Stimulated activated CD4-positive, alpha-beta T cell treated with anti-CD3 and anti-CD28 coated beads, Interleukin-1b, Interleukin-23, amount 100 ng/mL, for 1 hour (primary cell): ENCODE data around the gene CCDC144A.
"Not testable (repeated sequence)": the region's sequence is repeated elsewhere in the genome, so short reads cannot be mapped to it uniquely, and the experiment has no call there.

ENCODE experiments used
- DNase-seq, 2 donors: peaks; one replicate each; pipeline ENCODE4 v3.0.0-alpha.2; 2020; ENCODE audit warnings: low read depth in 2 of 2

CCDC144A gene

DNA sequence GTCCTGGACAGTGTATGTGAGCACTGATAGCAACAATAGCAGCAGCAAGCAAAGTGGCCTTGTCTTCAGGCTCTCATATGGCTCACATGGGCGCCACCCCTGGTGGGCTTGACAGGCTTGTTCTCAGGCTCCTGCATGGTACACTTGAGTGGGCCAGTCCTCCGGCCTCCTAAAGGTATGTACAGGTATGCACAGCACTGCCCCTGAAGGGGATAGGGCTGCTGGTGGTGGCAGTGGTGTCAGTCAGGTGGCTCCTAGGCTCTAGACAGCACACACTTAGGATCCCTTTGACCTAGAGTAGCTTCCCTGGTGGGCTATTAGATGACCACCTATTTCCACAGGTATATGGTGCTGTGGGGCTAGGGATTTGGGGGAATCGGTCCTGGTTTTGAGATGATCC lies 67.5 kb downstream of the CCDC144A start:
- DNase-seq, result not testable (repeated sequence)

DNA sequence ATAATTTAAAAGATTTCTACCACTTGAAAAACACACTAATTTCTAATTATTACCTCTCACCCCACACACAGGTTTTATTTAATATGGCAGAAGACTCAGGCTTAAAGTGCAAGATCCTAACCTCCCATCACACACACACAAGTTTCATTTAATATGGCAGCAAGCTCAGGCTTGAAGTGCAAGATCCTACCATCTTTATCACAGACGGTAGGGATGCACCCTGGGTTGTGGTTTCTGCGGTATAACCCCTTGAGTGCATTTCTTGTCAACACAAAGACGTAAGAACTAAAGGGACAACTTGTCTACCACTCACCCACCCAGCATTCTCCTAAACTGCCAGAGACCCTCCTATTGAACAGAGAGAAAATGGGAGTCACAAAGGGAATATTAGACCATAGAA lies 68.1 kb downstream of the CCDC144A start:
- DNase-seq, result not testable (repeated sequence)

DNA sequence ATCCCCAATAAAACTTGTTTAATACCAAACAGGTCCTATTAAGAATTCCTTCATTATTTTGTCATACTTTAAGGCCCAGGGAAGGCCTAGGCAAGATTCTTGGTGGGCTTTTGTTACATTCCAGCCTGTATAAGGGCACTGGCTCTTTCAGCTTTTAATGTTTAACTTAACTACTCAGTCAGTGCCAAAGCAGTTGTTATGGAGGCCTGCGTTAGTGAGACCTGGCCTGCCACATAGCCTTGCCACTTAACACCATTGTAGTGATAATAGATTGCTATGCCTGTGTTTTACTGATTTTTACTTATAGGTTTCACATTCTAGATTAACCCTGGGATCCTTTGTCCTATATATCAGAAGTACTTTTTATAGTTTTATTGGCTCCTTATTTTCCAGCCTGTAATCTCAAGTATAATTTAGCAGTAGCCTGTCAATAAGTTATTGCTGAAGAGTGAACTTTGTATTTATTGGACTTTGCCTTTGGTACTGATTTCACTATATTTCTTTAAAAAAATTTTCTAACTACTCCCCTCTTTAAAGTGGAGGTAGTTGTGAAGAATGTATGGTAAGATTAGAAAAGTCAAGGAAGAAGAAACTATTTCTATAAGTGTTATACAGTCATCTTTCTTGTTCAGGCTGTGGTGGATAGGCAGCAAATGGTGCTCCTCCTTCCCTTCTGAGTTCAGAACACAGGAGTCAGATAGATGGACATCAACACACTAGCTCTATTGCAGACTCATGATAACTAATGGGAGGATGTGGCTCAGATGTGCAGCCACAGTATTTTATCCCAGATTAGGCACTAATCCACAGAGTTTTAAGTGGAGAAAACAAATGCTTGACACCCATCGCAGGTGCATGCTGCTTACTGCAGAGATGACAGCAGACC lies 78.5 kb downstream of the CCDC144A start:
- DNase-seq, result not testable (repeated sequence)

DNA sequence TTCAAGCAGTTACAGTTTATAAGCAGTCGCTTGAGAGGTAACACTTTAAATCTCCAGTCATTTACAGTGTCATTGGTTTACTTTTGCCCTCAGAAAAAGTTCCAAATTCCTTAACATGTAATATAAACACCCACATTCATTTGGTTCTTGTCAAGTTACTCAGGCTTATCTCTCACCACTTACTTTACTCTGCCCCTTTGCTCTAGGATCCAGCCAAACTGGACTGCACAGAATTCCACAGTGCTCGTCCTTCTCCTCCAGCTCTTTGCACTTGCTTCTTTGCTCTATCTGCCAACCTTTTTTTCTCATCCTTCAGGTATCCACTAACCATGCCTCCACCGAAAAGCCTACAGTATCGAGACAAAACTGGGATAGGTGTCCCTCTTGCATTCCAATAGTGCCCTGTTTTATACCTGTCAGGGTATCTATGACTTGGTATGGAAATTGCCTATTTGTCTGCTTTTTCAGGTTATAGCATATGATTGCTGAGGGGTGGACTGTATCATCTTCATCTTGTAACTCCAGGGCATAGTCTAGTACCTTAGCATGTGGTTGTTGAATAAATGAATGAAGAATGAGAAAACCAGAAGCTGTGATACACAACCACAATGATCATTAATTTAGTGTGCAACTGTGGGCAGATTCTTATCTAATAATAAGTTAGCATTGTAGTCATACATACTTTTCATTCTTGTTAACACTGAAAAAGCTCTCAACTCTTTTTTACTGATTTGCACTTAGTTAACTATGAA lies 82.5 kb downstream of the CCDC144A start:
- not testable (repeated sequence) for DNase-seq

DNA sequence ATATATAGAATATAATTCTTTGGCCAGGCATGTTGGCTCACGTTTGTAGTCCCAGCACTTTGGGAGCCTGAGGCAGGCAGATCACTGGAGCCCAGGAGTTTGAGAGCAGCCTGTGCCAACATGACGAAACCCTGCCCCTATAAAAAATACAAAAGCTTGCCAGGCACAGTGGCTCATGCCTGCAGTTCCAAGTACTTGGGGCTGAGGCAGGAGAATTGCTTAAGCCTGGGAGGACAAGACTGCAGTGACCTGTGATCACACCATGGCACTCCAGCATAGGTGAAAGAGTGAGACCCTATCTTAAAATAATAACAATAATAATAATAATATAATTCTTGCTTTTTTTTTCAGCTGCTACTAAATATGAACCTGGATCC lies 83.1 kb downstream of the CCDC144A start:
- DNase-seq, result not testable (repeated sequence)

DNA sequence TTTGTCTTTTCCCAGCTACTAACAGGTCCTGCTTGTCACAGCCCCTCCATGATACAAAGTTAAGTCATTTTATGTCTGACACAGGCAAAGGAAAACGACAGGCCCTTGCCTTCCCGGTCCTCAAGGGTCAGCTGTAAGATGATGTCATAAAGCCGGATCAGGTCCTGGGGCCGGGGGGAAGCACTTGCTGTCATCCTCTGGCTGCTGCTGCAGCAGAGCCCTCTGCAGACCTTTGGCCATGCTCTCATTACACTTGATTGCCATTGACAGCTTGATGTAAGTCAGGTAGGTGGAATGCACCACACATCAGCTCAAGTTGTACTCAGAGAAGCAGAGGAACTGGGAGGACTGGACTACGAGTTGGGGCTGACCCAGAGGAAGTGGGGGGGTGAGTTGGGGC lies 97.8 kb downstream of the CCDC144A start:
- not testable (repeated sequence) for DNase-seq

DNA sequence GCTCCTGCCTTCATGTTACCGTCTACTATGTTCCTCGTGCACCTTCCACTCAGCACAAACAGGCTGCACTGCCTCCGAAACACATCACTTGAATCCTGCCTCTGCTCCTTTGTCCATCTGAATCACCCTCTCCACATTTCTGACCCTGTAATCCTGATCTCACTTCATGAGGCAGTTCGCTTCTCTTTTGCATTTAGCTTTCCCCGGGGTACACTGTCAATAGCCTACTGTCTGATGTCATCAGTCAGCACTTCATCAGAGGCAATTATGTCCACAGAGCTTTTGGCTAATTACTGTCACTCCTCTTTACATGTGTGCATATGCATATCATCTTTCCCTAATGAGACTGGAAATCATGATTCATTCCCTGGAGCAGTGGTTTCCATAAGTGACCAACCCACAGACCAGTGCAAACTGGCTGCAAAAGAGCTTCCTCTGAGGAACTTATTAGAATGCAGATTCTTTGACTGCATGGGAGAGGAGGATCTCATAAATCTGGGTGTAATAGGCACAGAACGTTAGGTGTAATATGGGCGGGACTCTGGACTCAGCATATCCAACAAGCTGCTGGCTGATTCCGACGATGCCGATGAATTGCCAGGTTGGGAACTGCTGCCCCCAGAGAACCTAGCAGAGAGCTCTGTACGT lies 99.0 kb downstream of the CCDC144A start:
- not testable (repeated sequence) for DNase-seq

DNA sequence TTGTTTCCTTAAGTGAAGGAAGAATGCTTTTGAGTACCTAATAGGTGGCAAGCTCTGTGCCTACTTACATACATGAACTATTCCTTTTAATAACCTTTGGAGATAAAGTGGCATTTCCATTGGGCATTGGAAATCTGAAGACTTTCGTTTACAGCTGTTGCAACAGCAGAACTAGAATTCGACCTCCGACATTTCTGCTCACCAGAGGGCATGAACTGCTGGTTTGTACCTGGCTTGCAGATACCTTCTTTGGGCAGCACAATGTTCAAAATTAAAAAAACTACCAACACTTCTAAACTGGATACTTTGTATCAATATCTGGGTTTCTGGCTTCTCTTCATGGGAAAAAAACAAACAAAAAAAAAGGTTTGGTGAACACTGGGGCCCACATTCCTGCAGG lies 99.6 kb downstream of the CCDC144A start:
- DNase-seq, result not testable (repeated sequence)

DNA sequence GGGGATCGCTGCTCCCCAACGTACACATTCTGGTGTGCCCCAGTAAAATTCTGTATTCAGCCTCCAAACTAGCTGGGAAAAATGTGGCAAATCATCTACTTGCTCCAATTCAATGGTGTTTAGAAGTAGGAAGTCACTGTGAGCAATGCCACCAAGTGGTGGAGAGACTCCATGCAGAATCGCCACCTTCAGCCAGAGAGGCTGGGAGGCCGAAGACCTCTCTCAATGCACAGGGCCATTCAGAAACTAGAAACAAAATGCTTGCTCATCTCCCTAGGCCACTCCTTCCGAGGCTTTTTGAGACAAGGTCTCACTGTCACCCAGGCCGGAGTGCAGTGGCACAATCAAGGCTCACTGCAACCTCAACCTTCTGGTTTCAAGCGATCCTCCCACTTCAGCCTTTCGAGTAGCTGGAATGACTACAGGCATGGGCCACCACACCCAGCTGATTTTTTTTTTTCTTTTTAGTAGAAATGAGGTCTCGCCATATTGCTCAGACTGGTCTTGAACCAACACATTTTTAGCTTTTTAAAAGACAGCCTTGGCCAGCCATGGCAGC lies 100.4 kb downstream of the CCDC144A start:
- not testable (repeated sequence) for DNase-seq

DNA sequence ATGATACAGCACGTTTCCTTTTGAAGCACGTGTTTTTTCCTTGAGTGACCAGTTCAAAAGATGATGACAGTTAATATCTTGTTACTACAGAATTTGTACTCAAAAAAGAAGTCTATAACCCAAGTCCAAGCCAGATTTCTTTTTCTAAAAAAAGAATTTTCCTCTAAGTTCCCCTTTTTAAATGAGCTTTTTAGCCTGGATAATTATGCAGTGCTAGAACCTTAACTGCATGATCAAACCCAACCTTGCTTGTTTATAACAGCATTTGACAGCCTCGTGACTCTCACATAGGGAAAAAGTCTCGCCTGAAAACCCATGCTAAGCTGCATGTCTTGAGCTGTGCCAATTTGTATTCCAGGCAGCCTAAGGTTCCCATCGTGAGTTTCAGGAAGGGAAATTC lies 104.2 kb downstream of the CCDC144A start:
- not testable (repeated sequence) for DNase-seq

DNA sequence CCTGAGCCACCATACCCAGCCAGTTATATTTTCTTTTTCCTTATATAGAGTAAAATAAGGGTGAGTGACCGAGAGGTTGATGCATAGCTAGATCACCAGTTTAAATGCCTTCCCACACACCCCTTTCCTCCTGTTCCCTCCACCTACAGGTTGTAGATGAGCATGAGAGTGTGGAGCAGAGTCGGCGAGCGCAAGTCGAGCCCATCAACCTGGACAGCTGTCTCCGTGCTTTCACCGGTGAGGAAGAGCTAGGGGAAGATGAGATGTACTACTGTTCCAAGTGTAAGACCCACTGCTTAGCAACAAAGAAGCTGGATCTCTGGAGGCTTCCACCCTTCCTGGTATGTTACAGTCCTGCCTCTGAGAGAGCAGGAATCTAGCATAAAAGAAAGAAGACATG lies 105.9 kb downstream of the CCDC144A start:
- DNase-seq, result not testable (repeated sequence)

DNA sequence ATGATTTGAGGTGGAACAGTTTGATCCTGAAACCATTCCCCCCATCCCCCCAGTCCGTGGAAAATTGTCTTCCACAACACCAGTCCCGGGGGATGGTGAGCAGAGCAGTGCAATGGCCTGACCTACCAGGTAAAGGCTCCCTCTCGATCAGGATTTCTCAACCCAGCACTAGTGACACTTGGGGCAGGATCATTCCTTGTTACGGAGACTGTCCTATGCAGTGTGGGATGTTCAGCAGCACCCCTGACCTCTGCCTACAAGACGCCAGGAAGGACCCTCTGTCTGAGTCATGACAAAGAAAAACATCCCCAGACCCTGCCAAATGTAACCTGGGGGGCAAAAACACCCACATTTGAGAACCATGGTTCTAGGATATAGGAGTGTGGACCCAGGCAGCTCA lies 114.8 kb downstream of the CCDC144A start:
- not testable (repeated sequence) for DNase-seq

DNA sequence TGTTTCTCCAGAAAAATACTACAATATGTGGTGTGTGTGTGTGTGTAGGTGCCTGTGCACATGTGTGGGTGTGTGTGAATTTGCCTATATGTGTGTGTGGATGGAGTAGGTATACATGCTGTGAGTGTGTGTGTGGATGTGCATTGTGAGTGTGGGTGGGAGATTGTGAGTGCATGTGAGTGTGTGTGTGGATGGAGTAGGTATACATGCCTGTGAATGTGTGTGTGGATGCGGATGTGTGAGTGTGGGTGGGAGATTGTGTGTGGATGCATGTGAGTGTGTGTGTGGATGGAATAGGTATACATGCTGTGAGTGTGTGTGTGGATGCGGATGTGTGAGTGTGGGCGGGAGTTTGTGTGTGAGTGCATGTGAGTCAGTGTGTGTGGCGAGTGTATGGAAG lies 116.6 kb downstream of the CCDC144A start:
- DNase-seq, result not testable (repeated sequence)

DNA sequence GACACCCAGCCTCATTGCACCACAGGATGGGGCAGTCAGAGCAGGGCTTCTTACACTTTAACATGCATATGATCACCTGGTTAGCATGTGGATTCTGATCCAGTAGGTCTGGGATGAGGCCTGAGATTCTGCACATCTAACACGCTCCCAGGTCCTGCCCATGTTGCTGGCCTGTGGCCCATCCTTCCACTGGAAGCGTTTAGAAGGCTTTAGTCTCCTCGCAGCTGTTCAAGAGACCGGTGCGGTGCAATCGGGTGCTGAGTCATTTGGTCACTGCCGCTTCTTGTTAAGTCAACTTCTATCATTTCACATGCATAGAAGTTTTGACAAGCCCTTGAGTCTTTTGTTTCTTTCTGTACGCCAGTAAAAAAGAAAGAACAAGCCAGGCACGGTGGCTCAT lies 117.6 kb downstream of the CCDC144A start:
- DNase-seq, result not testable (repeated sequence)

DNA sequence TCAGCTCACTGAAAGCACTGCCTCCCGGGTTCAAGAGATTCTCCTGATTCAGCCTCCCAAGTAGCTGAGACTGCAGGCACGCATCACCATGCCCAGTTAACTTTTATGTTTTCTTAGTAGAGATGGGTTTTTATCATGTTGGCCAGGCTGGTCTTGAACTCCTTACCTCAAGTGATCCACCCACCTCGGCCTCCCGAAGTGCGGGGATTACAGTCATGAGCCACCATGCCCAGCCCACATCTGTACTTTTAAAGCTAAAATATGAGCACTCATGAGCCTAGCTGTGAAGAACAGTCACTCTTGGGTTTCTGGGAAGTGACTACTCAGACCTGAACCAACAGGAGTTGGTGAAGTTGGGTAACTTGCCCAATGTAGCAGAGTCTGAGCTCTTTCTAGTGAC lies 120.2 kb downstream of the CCDC144A start:
- DNase-seq, result not testable (repeated sequence)

DNA sequence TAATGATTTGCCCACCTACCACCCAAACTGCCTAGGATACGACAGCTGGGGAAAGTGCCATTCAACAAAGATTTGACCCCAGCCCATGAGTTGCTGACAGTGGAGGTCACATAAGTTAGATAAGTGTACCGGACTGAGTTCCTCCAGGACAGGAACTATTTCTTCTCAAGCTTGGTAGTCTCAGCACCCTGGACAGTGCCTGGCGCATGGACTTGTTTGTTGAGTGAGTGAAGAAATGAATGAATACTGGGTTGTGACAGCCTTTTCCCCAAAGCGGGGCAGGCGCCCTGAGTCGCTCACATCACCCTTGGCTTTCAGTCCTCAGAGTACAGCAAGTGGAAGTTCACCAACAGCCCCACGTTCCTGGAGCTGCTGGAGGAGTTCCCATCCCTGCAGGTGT lies 122.1 kb downstream of the CCDC144A start:
- not testable (repeated sequence) for DNase-seq

DNA sequence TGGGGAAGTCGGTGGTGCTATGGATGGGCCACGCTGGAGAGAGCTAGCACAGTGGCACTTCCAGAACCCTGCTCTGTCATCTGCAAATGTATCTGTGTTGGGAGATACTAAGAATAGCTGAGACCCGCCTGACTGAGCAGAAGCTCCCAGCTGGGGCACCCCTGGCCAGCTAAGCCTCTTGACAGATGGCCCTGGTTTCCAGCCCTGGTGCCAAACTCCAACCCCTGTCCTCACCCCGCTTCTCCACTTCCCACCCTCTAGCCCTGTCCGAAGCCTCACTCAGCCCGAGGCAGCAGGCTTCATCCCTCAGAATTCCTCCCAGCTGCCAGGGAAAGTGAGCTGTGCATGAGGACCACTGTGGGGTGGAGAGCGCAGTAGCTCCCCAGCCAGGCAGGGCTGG lies 124.4 kb downstream of the CCDC144A start:
- DNase-seq, result no peak

DNA sequence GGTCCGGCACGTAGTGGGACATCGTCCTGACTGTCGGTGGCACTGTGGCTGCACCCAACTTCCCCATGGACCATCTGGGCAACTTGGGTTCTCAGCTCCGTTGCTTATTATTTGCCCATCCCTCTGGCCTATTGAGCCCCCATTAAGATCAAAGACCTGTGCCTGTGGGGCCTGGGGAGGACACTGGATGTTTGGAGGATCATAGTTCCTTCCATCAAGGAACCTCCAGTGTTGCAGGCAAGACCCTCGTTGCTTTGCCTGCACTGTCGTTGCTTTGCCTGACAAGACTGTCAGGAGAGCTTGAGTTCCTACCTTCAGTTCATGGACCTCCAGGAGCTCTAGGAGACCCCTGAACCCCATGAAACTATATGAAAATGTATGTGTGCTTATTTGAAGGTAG lies 127.2 kb downstream of the CCDC144A start:
- DNase-seq, result no peak

DNA sequence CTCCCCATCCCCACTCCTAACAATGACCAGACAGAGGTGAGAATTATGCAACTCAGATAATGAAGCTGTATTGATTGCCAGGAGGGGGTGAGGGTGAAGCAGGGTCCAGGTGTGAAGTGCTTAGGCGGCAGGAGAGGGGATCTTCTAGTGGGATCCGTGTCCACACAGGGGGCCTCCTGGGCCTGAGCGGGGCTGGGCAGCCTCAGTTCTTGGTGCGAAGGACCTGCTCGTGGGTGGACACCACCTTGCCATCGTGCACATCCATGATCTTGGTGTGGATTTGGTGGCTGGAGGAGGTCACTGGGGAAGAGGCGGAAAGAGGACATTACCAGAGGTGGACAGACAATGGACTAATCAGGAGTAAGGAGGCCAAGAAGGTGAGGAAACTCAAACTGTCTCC lies 127.9 kb downstream of the CCDC144A start:
- not testable (repeated sequence) for DNase-seq

DNA sequence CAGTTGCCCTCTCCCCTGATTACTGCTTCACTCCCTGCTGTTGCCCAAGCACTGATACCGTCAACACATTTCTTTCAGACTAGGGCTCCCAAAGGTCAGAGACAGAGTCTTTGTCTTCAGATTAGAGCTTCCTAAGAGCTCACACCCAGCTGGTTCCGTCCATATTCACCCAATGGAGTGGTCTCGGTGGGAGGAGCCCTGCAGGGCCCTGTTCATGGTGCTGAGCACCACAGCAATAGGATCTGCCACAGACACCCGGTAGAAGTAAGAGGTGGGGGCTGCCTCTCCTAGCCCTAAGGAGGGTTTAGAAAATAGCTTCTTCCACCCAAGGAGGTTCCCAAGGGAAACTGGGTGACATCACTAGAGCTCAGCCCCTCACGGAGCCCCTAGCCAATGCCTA lies 128.3 kb downstream of the CCDC144A start:
- DNase-seq, result no peak

DNA sequence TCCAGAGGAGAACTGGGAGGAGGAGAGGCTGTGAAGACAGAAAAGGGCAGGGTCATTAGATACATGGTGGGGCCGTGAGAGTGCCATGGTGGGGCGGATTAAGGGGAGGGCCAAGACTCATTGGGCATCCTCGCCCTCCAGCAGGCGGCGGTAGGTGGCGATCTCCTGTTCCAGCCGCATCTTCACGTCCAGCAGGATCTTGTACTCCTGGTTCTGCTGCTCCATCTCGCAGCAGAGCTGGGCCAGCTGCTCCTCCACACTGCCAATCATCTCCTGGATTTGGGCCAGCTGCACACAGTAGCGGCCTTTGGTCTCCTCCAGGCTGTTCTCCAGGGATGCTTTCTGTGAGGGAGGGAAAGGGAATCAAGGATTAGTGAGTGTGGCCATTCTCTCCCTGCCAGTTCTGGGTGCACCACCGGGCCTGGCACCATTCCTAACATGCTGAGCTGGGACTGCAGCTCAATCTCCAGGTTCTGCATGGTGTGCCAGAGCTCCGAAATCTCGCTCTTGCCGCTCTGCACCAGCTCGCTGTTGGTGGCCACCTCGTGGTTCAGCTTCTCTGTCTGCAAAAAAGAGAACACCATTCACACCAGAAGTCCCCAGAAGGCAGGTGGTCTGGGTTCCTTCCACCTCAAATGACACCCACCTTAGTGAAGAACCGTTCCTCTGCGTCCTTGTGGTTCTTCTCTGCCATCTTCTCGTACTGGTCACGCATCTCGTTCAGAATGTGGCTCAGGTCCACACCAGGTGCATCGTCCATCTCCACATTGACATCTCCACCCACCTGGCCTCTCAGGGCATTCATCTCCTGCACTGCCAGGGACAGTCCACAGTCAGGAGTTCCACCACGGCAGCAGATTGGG lies 129.0 kb downstream of the CCDC144A start:
- DNase-seq, result no peak
